Glutamatergic neuron (in vitro differentiated cells): ENCODE results near the gene MVD. TPM values are rescaled to one million over a fixed set of nuclear protein-coding genes. Genes with fewer than 3 reads are reported as not detected.

Source experiments
- DNase-seq: peaks from one replicate; pipeline ENCODE4 v3.0.0; 2022
- H3K27ac Mint-ChIP-seq: one replicate; pipeline ENCODE4 v1.8.0; 2020; ENCODE audit warnings: mild to moderate bottlenecking, mixed read lengths, inconsistent platforms; ENCODE audit not compliant: unreplicated experiment
- H3K27me3 Mint-ChIP-seq: one replicate; pipeline ENCODE4 v1.8.0; 2020; ENCODE audit warnings: mild to moderate bottlenecking, moderate library complexity, mixed read lengths, inconsistent platforms; ENCODE audit not compliant: unreplicated experiment
- H3K36me3 Mint-ChIP-seq: one replicate; pipeline ENCODE4 v1.8.0; 2020; ENCODE audit warnings: mild to moderate bottlenecking, mixed read lengths, inconsistent platforms; ENCODE audit not compliant: unreplicated experiment
- H3K4me1 Mint-ChIP-seq: one replicate; pipeline ENCODE4 v1.8.0; 2020; ENCODE audit warnings: mild to moderate bottlenecking, low read depth, mixed read lengths, inconsistent platforms; ENCODE audit not compliant: unreplicated experiment
- H3K4me3 Mint-ChIP-seq: one replicate; pipeline ENCODE4 v1.8.0; 2020; ENCODE audit warnings: mild to moderate bottlenecking, mixed read lengths, inconsistent platforms; ENCODE audit not compliant: unreplicated experiment
- H3K9me3 Mint-ChIP-seq: one replicate; pipeline ENCODE4 v1.8.0; 2020; ENCODE audit warnings: mild to moderate bottlenecking, moderate library complexity, mixed read lengths, inconsistent platforms; ENCODE audit not compliant: unreplicated experiment
- CTCF ChIP-seq: fragments of 200-600 bp; sonication (generic); IDR thresholded peaks from one replicate; pipeline ENCODE4 v1.5.0; 2021; ENCODE audit not compliant: partially characterized antibody, unreplicated experiment
- total RNA-seq: library from RNA; stranded (reverse); fragmentation: NEBNext Ultra II Directional; extraction: Animal tissue kit (Norgen Biotek cat#: 25700); gene quantifications from one replicate; pipeline ENCODE4 v1.2.1, GENCODE V29; 2021; ENCODE audit not compliant: unreplicated experiment

The MVD gene
- total RNA-seq, 1 donor from 2014 or later = 227 TPM

- no peak for DNase-seq
- TF ChIP-seq CTCF = no peak
These were observed 46.6 kb downstream of the MVD start for GRCh38 chr16:88616320-88616719.

GRCh38 chr16:88614818-88615580 lies 47.9 kb downstream of the MVD start:
- DNase-seq = no peak
- Mint-ChIP-seq H3K4me1 (peaks cover 73% of the 10 kb centered on the region), H3K4me3 (peak overlapping the region; percentile 61), H3K36me3 (no peaks in the 10 kb centered on the region), H3K27me3 (peaks cover 10% of the 10 kb centered on the region), H3K9me3 (peaks cover 12% of the 10 kb centered on the region), H3K27ac (peak overlapping the region; percentile 84)
- no peak for TF ChIP-seq CTCF

More at GRCh38 chr16:88616320-88616719, 46.6 kb downstream of the MVD start:
- Mint-ChIP-seq H3K36me3 (no peaks in the 10 kb centered on the region), H3K4me3 (no peak overlapping the region), H3K4me1 (peaks cover 65% of the 10 kb centered on the region), H3K27ac (no peak overlapping the region), H3K9me3 (peaks cover 14% of the 10 kb centered on the region), H3K27me3 (peaks cover 10% of the 10 kb centered on the region)

GRCh38 chr16:88613911-88614817 lies 48.7 kb downstream of the MVD start:
- peak overlapping the region; percentile 61 for H3K4me3 Mint-ChIP-seq
- H3K4me1 Mint-ChIP-seq = peaks cover 70% of the 10 kb centered on the region
- TF ChIP-seq CTCF = no peak
- no peak for DNase-seq
- H3K27me3 Mint-ChIP-seq = peaks cover 10% of the 10 kb centered on the region
- H3K9me3 Mint-ChIP-seq = peaks cover 12% of the 10 kb centered on the region
- H3K27ac Mint-ChIP-seq = peak overlapping the region; percentile 70
- no peaks in the 10 kb centered on the region for H3K36me3 Mint-ChIP-seq

GRCh38 chr16:88613293-88613692 lies 49.6 kb downstream of the MVD start:
- peaks cover 10% of the 10 kb centered on the region for H3K27me3 Mint-ChIP-seq
- no peak for DNase-seq
- H3K27ac Mint-ChIP-seq = no peak overlapping the region
- H3K4me1 Mint-ChIP-seq = peaks cover 61% of the 10 kb centered on the region
- H3K4me3 Mint-ChIP-seq = peak overlapping the region; percentile 39
- peaks cover 14% of the 10 kb centered on the region for H3K9me3 Mint-ChIP-seq
- no peaks in the 10 kb centered on the region for H3K36me3 Mint-ChIP-seq
- no peak for TF ChIP-seq CTCF
